ENCODE data around the gene INIP.

The INIP gene

GRCh38 chr9:112764344-112764743 is 46.4 kb upstream of the INIP start:
- H3K27me3 ChIP-seq (ENCODE audit: control insufficient read depth, low read length), result no peaks in the 10 kb centered on the region
- no peak overlapping the region for H3K4me2 ChIP-seq (ENCODE audit: low read length)
- H3K4me1 ChIP-seq (ENCODE audit: control insufficient read depth, low read length), result no peaks in the 10 kb centered on the region
- H3K27ac ChIP-seq (ENCODE audit: low read depth, low read length), result no peak overlapping the region
- no peaks in the 10 kb centered on the region for H3F3A ChIP-seq (ENCODE audit: control insufficient read depth, insufficient read depth)
- peaks cover 74% of the 10 kb centered on the region for H3K79me2 ChIP-seq (ENCODE audit: control insufficient read depth, low read length)
- no peaks in the 10 kb centered on the region for H4K20me1 ChIP-seq (ENCODE audit: control insufficient read depth, insufficient read depth, low read depth, low read length)
- H3K36me3 ChIP-seq (ENCODE audit: control insufficient read depth, low read length), result peaks cover 5% of the 10 kb centered on the region; the same call in 1 of the 2 replicates
- no peak overlapping the region for H3K4me3 ChIP-seq (ENCODE audit: low read length)
- no peaks in the 10 kb centered on the region for H3K9me3 ChIP-seq (ENCODE audit: control insufficient read depth, insufficient read depth, low read length)
- TF ChIP-seq CTCF (IDR thresholded peaks at IDR 0.05; ENCODE audit: low read depth, low read length, poor library complexity, severe bottlenecking) (no peak), EZH2phosphoT487 (IDR thresholded peaks at IDR 0.05; ENCODE audit: borderline replicate concordance, low read length) (no peak)
- H3K9me2 ChIP-seq (replicated peaks; ENCODE audit: control insufficient read depth, low read length), result no peaks in the 10 kb centered on the region

GRCh38 chr9:112762726-112763518 is 45.0 kb upstream of the INIP start:
- H3K27ac ChIP-seq (ENCODE audit: low read depth, low read length), result no peak overlapping the region

GRCh38 chr9:112761912-112762655 is 44.2 kb upstream of the INIP start:
- H3K36me3 ChIP-seq (ENCODE audit: control insufficient read depth, low read length), result no peaks in the 10 kb centered on the region; the same call in 1 of the 2 replicates
- TF ChIP-seq EZH2phosphoT487 (IDR thresholded peaks at IDR 0.05; ENCODE audit: borderline replicate concordance, low read length), result no peak
- no peak for TF ChIP-seq CTCF (IDR thresholded peaks at IDR 0.05; ENCODE audit: low read depth, low read length, poor library complexity, severe bottlenecking)
- H3K9me2 ChIP-seq (replicated peaks; ENCODE audit: control insufficient read depth, low read length), result no peaks in the 10 kb centered on the region
- H3K27ac ChIP-seq (ENCODE audit: low read depth, low read length), result no peak overlapping the region
- H4K20me1 ChIP-seq (ENCODE audit: control insufficient read depth, insufficient read depth, low read depth, low read length), result no peaks in the 10 kb centered on the region
- no peak overlapping the region for H3K4me3 ChIP-seq (ENCODE audit: low read length)
- no peaks in the 10 kb centered on the region for H3F3A ChIP-seq (ENCODE audit: control insufficient read depth, insufficient read depth)
- no peaks in the 10 kb centered on the region for H3K9me3 ChIP-seq (ENCODE audit: control insufficient read depth, insufficient read depth, low read length)
- no peaks in the 10 kb centered on the region for H3K27me3 ChIP-seq (ENCODE audit: control insufficient read depth, low read length)
- H3K79me2 ChIP-seq (ENCODE audit: control insufficient read depth, low read length), result peaks cover 84% of the 10 kb centered on the region
- H3K4me1 ChIP-seq (ENCODE audit: control insufficient read depth, low read length), result no peaks in the 10 kb centered on the region
- no peak overlapping the region for H3K4me2 ChIP-seq (ENCODE audit: low read length)

More at GRCh38 chr9:112762726-112763518, 45.0 kb upstream of the INIP start:
- Histone ChIP-seq H3K36me3 (ENCODE audit: control insufficient read depth, low read length) (peaks cover 2% of the 10 kb centered on the region; the same call in 1 of the 2 replicates), H3K27me3 (ENCODE audit: control insufficient read depth, low read length) (no peaks in the 10 kb centered on the region), H3K4me3 (ENCODE audit: low read length) (no peak overlapping the region), H3K9me2 (replicated peaks; ENCODE audit: control insufficient read depth, low read length) (no peaks in the 10 kb centered on the region), H3K4me2 (ENCODE audit: low read length) (no peak overlapping the region), H3K79me2 (ENCODE audit: control insufficient read depth, low read length) (peaks cover 78% of the 10 kb centered on the region), H3K9me3 (ENCODE audit: control insufficient read depth, insufficient read depth, low read length) (no peaks in the 10 kb centered on the region), H3K4me1 (ENCODE audit: control insufficient read depth, low read length) (no peaks in the 10 kb centered on the region), H3F3A (ENCODE audit: control insufficient read depth, insufficient read depth) (no peaks in the 10 kb centered on the region), H4K20me1 (ENCODE audit: control insufficient read depth, insufficient read depth, low read depth, low read length) (no peaks in the 10 kb centered on the region)
- TF ChIP-seq EZH2phosphoT487 (IDR thresholded peaks at IDR 0.05; ENCODE audit: borderline replicate concordance, low read length) (no peak), CTCF (IDR thresholded peaks at IDR 0.05; ENCODE audit: low read depth, low read length, poor library complexity, severe bottlenecking) (no peak)

Measured in DOHH2 (cell line).